Cardiac septum (tissue), 1 donor: Measurements from ENCODE around the gene PIK3R6. TPM values are rescaled to one million over a fixed set of nuclear protein-coding genes. Genes with fewer than 3 reads are reported as not detected.
A peak's percentile ranks its signal among the peaks of the same experiment; 100 is the strongest.

Experiments used
- DNase-seq: peaks from one replicate; pipeline ENCODE4 v3.0.0-alpha.2; 2020; ENCODE audit warnings: low spot score
- intact Hi-C: fragments of 100-400 bp; cut with DNase I; formaldehyde crosslinking; loops from one replicate; pipeline ENCODE4 v1.14.0; 2022
- total RNA-seq: library from RNA; stranded (reverse); fragmentation: NEBNext Ultra II Directional; extraction: Animal tissue kit (Norgen Biotek cat#: 25700); gene quantifications from one replicate; pipeline ENCODE4 v1.2.1, GENCODE V29; 2021
- donor health status: DM: no; HTN: no; CAD: no.

The PIK3R6 gene
- total RNA-seq, 1 donor from 2014 or later, result 1.00 TPM

- no peak for DNase-seq
- intact Hi-C loops, result no loop called here
Observed at GRCh38 chr17:8880466-8880865, 13.0 kb upstream of the PIK3R6 start.

GRCh38 chr17:8879410-8879809, 11.9 kb upstream of the PIK3R6 start:
- DNase-seq, result no peak
- intact Hi-C loops, result no loop called here

DNA sequence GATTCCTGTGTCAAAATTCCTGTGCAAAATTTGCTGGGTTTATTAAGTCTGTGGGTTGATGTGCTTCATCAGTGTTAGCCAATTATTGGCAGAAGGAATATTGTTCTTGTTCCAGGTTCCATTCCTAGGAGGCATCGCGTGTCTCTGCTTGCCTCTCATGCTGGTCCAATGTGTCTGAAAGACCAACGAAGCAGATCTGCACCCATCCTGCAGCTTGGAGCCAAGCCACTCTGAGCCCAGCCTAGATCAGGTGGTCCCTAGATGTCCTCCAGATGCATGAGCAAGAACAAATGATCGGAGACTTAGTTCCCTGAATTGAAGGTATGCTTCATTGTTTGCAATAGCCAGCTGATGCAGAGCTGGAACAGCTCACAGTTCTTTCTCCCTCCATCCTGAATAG, 10.5 kb upstream of the PIK3R6 start:
- intact Hi-C loops, result no loop called here
- DNase-seq, result no peak

DNA sequence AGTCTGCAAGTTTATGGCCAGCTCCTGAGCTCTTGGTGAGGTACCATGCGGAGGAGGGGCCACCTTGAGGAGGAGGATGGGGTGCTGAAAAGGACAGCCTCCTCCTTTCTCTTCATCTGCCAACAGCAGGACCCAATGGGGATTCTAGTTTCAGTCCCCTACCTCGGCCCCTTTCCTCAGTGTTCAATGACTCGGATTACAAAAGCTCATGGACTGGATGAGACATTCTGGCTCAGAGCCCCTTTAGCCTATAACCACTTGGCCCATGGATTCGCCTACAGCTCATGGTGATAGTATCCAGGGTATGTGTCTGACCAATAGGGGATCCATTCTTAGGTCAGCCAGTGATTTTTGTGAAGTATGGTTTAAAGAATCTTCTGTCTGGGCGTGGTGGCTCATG, 8.5 kb upstream of the PIK3R6 start:
- intact Hi-C loops, result no loop called here
- DNase-seq, result no peak

GRCh38 chr17:8875436-8875835, 8.0 kb upstream of the PIK3R6 start:
- peak; percentile 22 for DNase-seq
- intact Hi-C loops, result no loop called here

DNA sequence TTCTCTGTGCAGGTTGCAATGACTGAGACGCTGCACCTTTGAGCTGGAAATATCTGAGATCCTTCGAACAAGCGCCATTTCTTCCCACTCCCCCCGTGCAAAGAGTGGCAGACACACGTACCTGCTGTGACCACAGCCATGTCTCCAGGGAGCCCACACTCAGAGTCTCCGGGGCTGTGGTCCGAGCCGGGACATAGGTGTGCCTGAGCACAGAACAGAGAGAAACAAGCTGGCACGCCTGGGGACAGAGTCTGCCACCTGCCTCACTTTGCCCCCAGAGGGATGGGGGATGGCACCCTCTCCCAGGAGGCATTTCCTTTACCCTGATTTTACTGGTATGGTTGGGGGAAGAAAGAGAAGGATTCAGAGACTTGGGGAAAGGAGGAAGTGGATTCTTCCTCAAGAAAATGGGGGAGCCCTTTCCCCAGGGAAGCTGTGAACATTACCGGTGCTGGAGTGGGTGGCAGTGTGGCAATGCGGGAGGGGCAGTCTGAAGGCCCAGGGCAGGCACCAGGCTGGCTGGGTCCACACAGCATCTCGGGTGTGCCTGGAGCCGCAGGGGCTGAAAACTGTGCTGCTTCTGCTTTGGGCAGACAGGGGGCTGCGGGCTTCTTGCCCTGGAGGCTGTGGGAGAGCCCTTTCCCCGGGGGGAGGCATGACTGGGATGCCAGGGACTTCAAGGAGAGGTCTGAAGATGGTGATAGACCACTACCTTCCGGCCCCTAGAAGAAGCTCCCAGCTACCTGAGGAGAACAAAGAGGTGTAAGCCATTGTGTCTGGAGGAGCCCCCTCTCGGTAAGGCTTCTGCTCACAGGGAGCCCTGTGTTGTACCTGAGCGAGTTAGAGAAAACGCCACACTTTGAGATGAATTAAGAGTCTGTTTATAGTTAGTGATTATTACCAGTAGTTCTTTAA, 6.6 kb upstream of the PIK3R6 start:
- intact Hi-C loops, result no loop called here
- peak; percentile 62 for DNase-seq

DNA sequence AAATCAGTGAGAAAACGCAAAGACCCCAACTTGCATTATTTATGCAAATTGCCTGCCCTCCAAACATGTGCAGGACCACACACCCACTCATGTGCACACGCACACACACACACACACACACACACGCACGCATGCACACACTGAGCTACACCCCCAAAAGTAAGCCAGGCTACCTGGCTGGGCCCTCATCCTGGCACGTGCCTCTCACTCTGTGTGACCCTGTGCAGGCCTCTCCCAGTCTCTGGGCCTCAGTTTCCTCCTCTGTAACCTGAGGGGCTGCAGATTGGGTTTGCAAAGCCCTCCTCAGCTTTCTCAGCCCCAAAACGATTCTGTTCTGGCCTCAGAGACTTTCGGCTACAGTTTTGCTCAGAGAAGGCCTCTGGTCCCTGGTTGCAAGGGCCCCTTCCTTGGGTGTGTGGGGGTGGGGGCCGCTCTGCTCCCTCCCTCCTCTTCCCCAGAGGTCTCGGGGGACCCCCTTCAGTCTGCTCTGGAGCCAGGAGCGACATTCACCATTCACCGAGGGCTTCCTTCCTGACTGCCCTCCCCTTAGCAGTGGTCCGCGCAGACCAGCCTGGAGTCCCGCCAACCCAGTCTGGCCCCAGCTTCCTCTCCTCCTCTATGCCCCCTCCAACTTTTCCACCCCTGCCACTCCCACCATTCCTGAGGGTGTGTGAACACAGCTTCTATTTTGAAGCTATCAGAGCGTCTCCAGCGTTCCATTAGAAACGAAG, 5.4 kb upstream of the PIK3R6 start:
- intact Hi-C loops, result no loop called here
- peak; percentile 75 for DNase-seq

GRCh38 chr17:8872036-8872704, 4.7 kb upstream of the PIK3R6 start:
- peak; percentile 22 for DNase-seq
- intact Hi-C loops, result no loop called here

DNA sequence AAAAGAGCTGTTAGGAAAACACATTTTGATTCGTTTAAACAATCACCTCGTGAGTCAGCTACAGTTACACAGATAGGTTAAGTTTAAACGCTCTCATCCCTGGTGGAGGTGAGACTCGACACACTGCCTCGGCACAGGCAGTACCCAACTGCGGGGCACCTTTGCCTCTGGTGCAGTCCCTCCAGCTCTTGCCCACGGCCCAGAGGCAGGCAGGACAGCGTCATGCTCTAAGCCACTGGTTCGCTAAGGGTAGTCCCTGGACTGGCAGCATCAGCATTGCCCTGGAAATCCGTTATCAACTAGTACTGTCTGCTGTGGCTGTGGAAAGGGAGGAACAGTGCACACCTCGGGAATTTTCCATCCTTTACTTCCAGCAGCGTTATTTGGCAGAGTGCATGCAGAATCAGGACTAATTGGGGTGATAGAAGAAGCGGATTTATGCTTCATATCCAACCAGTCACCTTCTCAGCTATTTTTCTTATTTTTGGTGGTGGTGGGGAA, 3.7 kb upstream of the PIK3R6 start:
- DNase-seq, result peak; percentile 50
- intact Hi-C loops, result no loop called here

DNA sequence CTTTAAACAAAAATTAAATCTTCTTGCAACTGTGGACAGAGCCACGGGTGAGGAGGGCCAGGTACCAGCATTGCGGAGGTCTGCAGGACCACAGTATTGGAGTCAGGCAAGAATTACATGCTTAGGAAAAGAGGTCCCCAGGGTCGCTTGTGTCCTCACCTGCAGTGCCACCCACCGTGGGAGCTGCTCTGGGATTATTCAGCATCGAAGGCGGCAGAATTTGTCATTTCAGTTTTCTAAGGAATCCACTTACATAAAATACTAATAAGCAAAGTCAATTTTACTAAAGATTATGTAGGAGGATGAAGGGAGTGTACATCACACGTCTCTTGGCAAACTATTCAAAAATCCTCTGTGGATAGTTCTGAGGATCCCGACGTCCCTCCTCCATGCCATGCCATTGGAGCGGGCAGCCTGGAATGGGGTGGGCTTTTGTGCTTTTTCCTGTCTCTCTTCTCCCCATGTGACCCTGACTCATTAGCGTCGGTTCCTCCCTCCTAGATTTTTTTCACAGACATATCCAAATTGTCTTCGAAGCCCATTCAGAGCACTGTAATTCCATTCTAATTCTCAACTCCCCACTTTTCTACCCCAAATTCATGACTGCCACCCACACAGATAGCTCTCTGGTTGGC, 3.0 kb upstream of the PIK3R6 start:
- DNase-seq, result peak; percentile 7
- intact Hi-C loops, result no loop called here

DNA sequence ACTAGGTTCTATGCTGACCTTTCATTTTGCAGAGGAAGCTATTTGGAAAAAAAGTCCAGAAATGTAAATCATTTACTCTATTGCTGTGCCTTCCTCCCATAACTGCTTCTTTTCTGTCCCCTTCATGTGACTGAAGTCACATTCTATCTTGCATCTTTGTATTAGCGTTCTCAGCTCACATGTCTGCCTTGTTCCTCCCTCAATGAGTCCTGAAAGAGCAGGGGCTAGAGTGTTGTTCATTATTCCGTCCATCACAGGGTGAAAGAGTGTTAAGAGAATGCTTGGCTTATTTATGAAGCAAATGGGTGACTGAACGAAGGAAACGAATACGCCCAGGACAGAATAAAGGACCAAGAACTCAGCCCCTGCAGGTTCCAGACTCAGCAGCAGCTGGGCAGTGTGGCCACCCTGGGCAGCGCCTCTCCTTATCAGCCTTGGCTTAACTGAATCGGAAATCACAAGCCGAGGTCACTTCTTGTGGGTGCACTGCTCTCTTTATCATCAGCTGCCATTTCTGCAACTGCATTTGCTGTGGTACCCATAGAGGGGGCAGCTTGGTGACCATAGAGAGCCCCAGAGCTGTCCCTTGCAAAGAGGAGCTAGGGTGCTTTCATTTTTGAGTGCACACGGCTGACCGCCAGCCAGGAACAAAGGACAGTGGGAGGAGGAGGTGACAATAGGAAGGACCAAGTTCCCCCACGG, 1.8 kb upstream of the PIK3R6 start:
- peak; percentile 36 for DNase-seq
- intact Hi-C loops, result no loop called here

DNA sequence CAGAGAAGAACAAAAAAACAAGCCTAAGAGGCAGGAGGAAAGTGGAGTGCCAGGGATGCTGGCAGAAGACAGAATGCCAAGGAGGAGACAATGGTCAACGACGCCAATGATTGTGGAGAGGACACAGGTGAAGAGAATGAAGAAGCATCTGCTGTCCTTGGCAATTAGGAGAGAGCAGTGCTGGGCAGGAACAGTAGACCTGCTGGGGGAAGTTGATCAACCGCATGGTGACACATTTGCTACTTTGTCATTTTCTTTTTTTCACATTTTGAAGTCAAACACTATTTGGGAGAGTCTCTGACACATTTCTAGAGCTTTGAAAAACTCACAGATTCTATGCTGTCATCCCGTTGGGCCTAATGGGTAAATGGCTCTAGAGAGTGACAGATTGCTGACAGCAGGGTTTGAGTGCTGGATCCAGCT, 1.1 kb upstream of the PIK3R6 start:
- intact Hi-C loops, result no loop called here
- DNase-seq, result peak; percentile 36

- peak; percentile 1 for DNase-seq
- intact Hi-C loops, result no loop called here
Observed at GRCh38 chr17:8868092-8868491, 618 bp upstream of the PIK3R6 start.

GRCh38 chr17:8865811-8866210, 1.7 kb downstream of the PIK3R6 start:
- DNase-seq, result peak; percentile 63
- intact Hi-C loops, result no loop called here

DNA sequence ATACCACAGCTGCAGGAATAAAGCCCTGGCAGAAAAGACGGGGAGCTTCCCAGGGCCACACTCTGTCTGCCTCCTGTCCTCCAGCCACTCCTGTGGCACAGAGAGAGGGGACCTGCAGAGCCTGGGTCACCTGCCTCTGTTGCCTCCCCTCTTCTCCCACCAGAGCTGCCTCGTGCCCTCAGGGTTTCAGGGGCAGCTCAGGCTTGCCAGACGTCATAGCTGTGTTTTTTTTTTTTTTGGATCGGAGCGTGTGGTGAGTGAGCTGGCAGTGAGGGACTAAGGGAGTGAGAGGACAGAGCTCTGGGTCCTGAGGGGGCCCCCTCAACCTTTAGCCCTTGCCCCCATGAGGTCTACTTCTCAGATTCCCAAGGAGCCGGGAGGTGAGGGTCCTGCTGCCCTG, 2.1 kb downstream of the PIK3R6 start:
- DNase-seq, result peak; percentile 35
- intact Hi-C loops, result no loop called here

GRCh38 chr17:8862213-8863056, 5.0 kb downstream of the PIK3R6 start:
- DNase-seq, result no peak
- intact Hi-C loops, result no loop called here

DNA sequence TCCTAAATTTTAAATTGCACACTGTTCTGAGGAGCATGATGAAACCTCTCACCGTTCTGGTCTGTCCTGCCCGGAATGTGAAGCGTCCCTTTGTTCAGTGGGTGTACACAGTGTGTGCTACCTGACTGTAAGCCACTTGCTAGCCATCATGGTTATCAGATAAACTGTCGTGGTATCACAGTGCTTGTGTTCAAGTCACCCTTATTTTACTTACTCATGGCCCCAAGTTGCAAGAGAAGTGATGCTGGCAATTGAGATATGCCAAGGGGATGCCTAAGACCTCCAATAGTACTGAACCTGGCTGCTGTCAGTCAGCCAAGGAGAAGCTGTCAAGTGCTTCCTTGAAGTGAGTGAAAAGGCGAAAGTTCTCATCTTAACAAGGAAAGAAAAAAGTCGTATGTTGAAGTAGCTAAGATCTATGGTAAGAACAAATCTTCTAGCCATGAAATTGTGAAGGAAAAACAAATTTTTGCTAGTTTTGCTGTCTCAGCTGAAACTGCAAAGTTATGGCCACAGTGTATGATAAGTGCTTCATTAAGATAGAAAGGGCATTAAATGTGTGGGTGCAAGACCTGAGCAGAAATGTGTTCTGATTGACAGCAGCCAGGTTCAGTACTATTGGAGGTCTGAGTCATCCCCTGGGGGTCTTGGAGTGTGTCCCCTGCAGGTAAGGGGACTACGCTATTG, 5.8 kb downstream of the PIK3R6 start:
- intact Hi-C loops, result no loop called here

More for the DNA sequence above, 5.8 kb downstream of the PIK3R6 start:
- peak; percentile 24 for DNase-seq
